HFFc6 (cell line): ENCODE measurements around the gene WSB1. TPM values are rescaled to one million over a fixed set of nuclear protein-coding genes. Genes with fewer than 3 reads are reported as not detected.
A peak's percentile ranks its signal among the peaks of the same experiment; 100 is the strongest.

Experiments
- DNase-seq: peaks from one replicate; pipeline ENCODE4 v3.0.0-alpha.2; 2018
- H3K27ac Mint-ChIP-seq: 2 replicates; pipeline ENCODE4 v1.8.0; 2020; ENCODE audit warnings: mild to moderate bottlenecking, mixed read lengths
- H3K27me3 Mint-ChIP-seq: 2 replicates; pipeline ENCODE4 v1.8.0; 2021; ENCODE audit warnings: mild to moderate bottlenecking, moderate library complexity, mixed read lengths; ENCODE audit not compliant: insufficient read depth
- H3K36me3 Mint-ChIP-seq: 2 replicates; pipeline ENCODE4 v1.8.0; 2021; ENCODE audit warnings: low read depth, mixed read lengths
- H3K4me1 Mint-ChIP-seq: 2 replicates; pipeline ENCODE4 v1.8.0; 2020; ENCODE audit warnings: low read depth, mixed read lengths
- H3K4me3 Mint-ChIP-seq: 2 replicates; pipeline ENCODE4 v1.8.0; 2020; ENCODE audit warnings: mild to moderate bottlenecking, moderate library complexity, mixed read lengths
- H3K9me3 Mint-ChIP-seq: 2 replicates; pipeline ENCODE4 v1.8.0; 2020; ENCODE audit warnings: mild to moderate bottlenecking, mixed read lengths
- total RNA-seq, 6 experiments: library from RNA; stranded (reverse); fragmentation: NEBNext Ultra II Directional; extraction: Animal tissue kit (Norgen Biotek cat#: 25700); gene quantifications; 2 replicates in 1 of 6; 3 replicates in 5 of 6; pipeline ENCODE4 v1.2.3, GENCODE V29; 2021
- TF ChIP-seq, protein P1 (sequence below): fragments of 200-600 bp; sonication (generic); IDR thresholded peaks from 2 replicates; pipeline ENCODE4 v1.5.0; 2021; ENCODE audit warnings: antibody characterized with exemption, mild to moderate bottlenecking

The WSB1 gene
- total RNA-seq, 6 experiments from 2014 or later: 60.5 to 74.4 (median 66.5) TPM

- Mint-ChIP-seq H3K4me1 (peaks cover 13% of the 10 kb centered on the region), H3K27me3 (peaks cover 2% of the 10 kb centered on the region), H3K36me3 (no peaks in the 10 kb centered on the region), H3K4me3 (no peak overlapping the region), H3K27ac (no peak overlapping the region), H3K9me3 (no peaks in the 10 kb centered on the region)
- DNase-seq: peak; percentile 40
- TF ChIP-seq, protein P1, sequence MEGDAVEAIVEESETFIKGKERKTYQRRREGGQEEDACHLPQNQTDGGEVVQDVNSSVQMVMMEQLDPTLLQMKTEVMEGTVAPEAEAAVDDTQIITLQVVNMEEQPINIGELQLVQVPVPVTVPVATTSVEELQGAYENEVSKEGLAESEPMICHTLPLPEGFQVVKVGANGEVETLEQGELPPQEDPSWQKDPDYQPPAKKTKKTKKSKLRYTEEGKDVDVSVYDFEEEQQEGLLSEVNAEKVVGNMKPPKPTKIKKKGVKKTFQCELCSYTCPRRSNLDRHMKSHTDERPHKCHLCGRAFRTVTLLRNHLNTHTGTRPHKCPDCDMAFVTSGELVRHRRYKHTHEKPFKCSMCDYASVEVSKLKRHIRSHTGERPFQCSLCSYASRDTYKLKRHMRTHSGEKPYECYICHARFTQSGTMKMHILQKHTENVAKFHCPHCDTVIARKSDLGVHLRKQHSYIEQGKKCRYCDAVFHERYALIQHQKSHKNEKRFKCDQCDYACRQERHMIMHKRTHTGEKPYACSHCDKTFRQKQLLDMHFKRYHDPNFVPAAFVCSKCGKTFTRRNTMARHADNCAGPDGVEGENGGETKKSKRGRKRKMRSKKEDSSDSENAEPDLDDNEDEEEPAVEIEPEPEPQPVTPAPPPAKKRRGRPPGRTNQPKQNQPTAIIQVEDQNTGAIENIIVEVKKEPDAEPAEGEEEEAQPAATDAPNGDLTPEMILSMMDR: no peak
Measured at GRCh38 chr17:27282054-27282551, 11.8 kb upstream of the WSB1 start.

DNA sequence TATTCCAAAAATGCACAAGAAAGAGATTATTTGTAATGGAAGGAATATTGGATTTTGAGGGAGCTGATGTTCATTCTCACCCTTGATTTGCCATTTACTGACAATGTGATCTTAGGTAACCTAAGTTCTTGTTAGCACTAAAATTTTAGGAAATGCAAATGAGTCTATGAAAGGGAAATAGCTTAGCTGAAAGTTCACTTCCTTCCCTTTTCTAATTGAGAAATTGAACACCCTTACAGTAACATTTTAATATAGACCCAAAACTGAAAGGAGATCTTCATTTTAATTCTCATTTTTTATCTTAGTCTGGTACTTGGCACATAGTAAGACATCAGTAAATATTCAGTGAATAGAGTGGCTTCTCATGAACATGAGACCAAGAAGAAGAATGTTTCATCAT lies 10.9 kb upstream of the WSB1 start:
- H3K9me3 Mint-ChIP-seq: no peaks in the 10 kb centered on the region
- H3K36me3 Mint-ChIP-seq: no peaks in the 10 kb centered on the region
- TF ChIP-seq, protein P1: no peak
- H3K27ac Mint-ChIP-seq: no peak overlapping the region
- peaks cover 2% of the 10 kb centered on the region for H3K27me3 Mint-ChIP-seq
- no peak for DNase-seq
- H3K4me1 Mint-ChIP-seq: peaks cover 13% of the 10 kb centered on the region
- no peak overlapping the region for H3K4me3 Mint-ChIP-seq

DNA sequence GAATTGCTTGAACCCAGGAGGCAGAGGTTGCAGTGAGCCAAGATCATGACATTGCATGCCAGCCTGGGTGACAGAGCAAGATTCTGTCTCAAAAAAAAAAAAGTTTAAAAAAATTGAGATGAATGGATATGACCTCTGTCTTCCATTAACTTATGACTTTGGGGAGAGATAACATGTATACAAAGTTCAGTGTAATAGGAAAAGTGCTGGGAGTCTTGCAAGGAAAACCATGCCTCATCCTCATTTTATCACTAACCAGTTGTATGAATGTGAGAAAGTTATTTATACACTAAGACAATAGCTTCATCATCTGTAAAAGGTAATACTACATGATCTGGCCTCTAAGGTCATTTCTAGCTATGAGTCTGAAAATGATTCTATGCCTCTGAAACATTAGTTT lies 10.2 kb upstream of the WSB1 start:
- H3K4me3 Mint-ChIP-seq: no peak overlapping the region
- DNase-seq: no peak
- no peaks in the 10 kb centered on the region for H3K36me3 Mint-ChIP-seq
- H3K27ac Mint-ChIP-seq: no peak overlapping the region
- H3K9me3 Mint-ChIP-seq: no peaks in the 10 kb centered on the region
- peaks cover 13% of the 10 kb centered on the region for H3K4me1 Mint-ChIP-seq
- peaks cover 2% of the 10 kb centered on the region for H3K27me3 Mint-ChIP-seq
- TF ChIP-seq, protein P1: no peak

- no peaks in the 10 kb centered on the region for H3K9me3 Mint-ChIP-seq
- DNase-seq: no peak
- H3K36me3 Mint-ChIP-seq: no peaks in the 10 kb centered on the region
- TF ChIP-seq, protein P1: no peak
- H3K4me1 Mint-ChIP-seq: peaks cover 13% of the 10 kb centered on the region
- H3K4me3 Mint-ChIP-seq: no peak overlapping the region
- H3K27me3 Mint-ChIP-seq: peaks cover 2% of the 10 kb centered on the region
- H3K27ac Mint-ChIP-seq: no peak overlapping the region
Measured at GRCh38 chr17:27284811-27285415, 9.0 kb upstream of the WSB1 start.

DNA sequence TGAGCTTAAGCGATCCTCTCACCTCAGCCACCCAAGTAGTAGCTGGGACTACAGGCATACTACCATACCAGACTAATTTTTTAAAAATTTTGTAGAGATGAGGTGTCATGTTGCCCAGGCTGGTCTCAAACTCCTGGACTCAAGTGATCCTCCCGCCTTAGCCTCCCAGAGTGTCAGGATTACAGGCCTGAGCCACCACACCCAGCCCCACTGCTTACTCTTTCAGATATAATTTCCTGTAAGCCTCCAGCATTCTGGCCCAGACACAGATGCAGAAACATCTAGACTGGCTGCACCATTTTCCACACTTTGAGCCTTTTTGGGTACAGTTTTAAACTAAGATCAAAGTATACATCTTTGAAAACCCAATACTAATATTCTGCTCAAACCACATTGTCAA lies 8.4 kb upstream of the WSB1 start:
- Mint-ChIP-seq H3K4me1 (peaks cover 13% of the 10 kb centered on the region), H3K4me3 (no peak overlapping the region), H3K27ac (no peak overlapping the region), H3K27me3 (peaks cover 2% of the 10 kb centered on the region), H3K9me3 (no peaks in the 10 kb centered on the region), H3K36me3 (no peaks in the 10 kb centered on the region)
- DNase-seq: no peak
- TF ChIP-seq, protein P1: no peak
